GM12878 (cell line): Measurements from ENCODE around the gene LLCFC1. TPM values are rescaled to one million over a fixed set of nuclear protein-coding genes. Genes with fewer than 3 reads are reported as not detected.
A peak's percentile ranks its signal among the peaks of the same experiment; 100 is the strongest.

Source experiments
- ATAC-seq: fragments of 200-7000 bp; cut with Tn5 transposase; 3 replicates; pipeline ENCODE4 v1.9.1; 2020; ENCODE audit warnings: mild to moderate bottlenecking, moderate library complexity
- BruUV-seq: library from RNA; stranded (reverse); fragments of 400-500 nt; replicated peaks from 2 replicates; lab custom pipeline; 2021; lab: Mats Ljungman, UMichigan
- CTCF ChIA-PET: fragments of 300-600 bp; sonication (Branson Sonifier 250); formaldehyde crosslinking; extraction: SDS; loops from one replicate; lab custom pipeline; 2021; ENCODE audit warnings: inconsistent platforms; lab: Yijun Ruan, JAX
- POLR2A ChIA-PET: fragments of 350-600 bp; formaldehyde crosslinking; extraction: SDS; loops from one replicate; lab custom pipeline; 2021; ENCODE audit warnings: inconsistent platforms; lab: Charles Lee
- RAD21 ChIA-PET: fragments of 300-600 bp; sonication (Branson Sonifier 250); formaldehyde crosslinking; loops from one replicate; lab custom pipeline; 2023; ENCODE audit warnings: antibody characterized with exemption; ENCODE audit not compliant: unreplicated experiment; lab: Charles Lee
- SMC1A ChIA-PET: fragments of 300-600 bp; sonication (Branson Sonifier 250); formaldehyde crosslinking; loops from one replicate; lab custom pipeline; 2023; ENCODE audit not compliant: unreplicated experiment, uncharacterized antibody; lab: Charles Lee
- DNase-seq: peaks from one replicate; pipeline ENCODE4 v3.0.0-alpha.2; 2011; ENCODE audit warnings: low read depth, low spot score
- FAIRE-seq: peaks from 3 replicates; lab custom pipeline; 2011; peaks lifted over from hg19 to GRCh38; lab: Jason Lieb, UNC
- H2AFZ ChIP-seq: 2 replicates; pipeline ENCODE4 v1.6.0; 2011; ENCODE audit warnings: low read depth, low read length, control low read depth; ENCODE audit not compliant: control insufficient read depth
- H3K27ac ChIP-seq: 2 replicates; pipeline ENCODE4 v1.5.1; 2011; ENCODE audit warnings: control low read depth; ENCODE audit not compliant: control insufficient read depth, insufficient read depth
- H3K27me3 ChIP-seq, 2 experiments: replicated peaks in 1 of 2; 2 replicates each; pipeline versions ENCODE4 v1.6.0 to v1.6.1; 2011; ENCODE audit warnings: low read length in 1 of 2; ENCODE audit not compliant: control insufficient read depth in 2 of 2, insufficient read depth in 2 of 2
- H3K36me3 ChIP-seq, 2 experiments: 2 replicates each; pipeline ENCODE4 v1.5.1; 2011; ENCODE audit warnings: low read length in 1 of 2; ENCODE audit not compliant: control insufficient read depth in 2 of 2, insufficient read depth in 2 of 2
- H3K4me1 ChIP-seq: 2 replicates; pipeline ENCODE4 v1.6.1; 2011; ENCODE audit warnings: mild to moderate bottlenecking, low read length, moderate library complexity, mixed read lengths; ENCODE audit not compliant: control insufficient read depth, insufficient read depth
- H3K4me2 ChIP-seq: 2 replicates; pipeline ENCODE4 v1.6.0; 2011; ENCODE audit warnings: control low read depth; ENCODE audit not compliant: control insufficient read depth, insufficient read depth
- H3K4me3 ChIP-seq: fragments of 200-600 bp; sonication (generic); 2 replicates; pipeline ENCODE4 v1.5.1; 2016
- H3K79me2 ChIP-seq: 2 replicates; pipeline ENCODE4 v1.6.0; 2011; ENCODE audit warnings: low read length; ENCODE audit not compliant: control insufficient read depth, insufficient read depth
- H3K9ac ChIP-seq: 2 replicates; pipeline ENCODE4 v1.8.0; 2011; ENCODE audit warnings: low read length, control low read depth, mixed read lengths; ENCODE audit not compliant: control insufficient read depth, insufficient read depth
- H3K9me3 ChIP-seq: replicated peaks from 3 replicates; pipeline ENCODE4 v1.5.1; 2011; ENCODE audit warnings: mild to moderate bottlenecking, low read length; ENCODE audit not compliant: control insufficient read depth, insufficient read depth
- H4K20me1 ChIP-seq: 2 replicates; pipeline ENCODE4 v1.6.0; 2011; ENCODE audit not compliant: control insufficient read depth, insufficient read depth
- SMC3 ChIP-seq: IDR thresholded peaks from 2 replicates; pipeline ENCODE4 v1.6.1; 2011; ENCODE audit warnings: low read length, improper control_type of control experiment, borderline replicate concordance
- ZNF622 ChIP-seq: fragments of 450-650 bp; IDR thresholded peaks from 2 replicates; pipeline ENCODE4 v1.6.1; 2017; ENCODE audit warnings: mild to moderate bottlenecking, inconsistent platforms
- WGBS: methylation state at CpG from one replicate; pipeline ENCODE4 v1.1.6; 2016; ENCODE audit warnings: low lambda C conversion rate; ENCODE audit not compliant: insufficient replicate concordance, insufficient coverage; ENCODE audit errors: missing lambda C conversion rate; 5-methylcytosine and 5-hydroxymethylcytosine counted together
- in situ Hi-C: fragments of 300-500 bp; cut with MboI; formaldehyde crosslinking; loops from 9 replicates; pipeline ENCODE4 v1.14.3; 2018; ENCODE audit warnings: mixed read lengths
- intact Hi-C: fragments of 100-400 bp; cut with micrococcal nuclease; formaldehyde crosslinking; loops from one replicate; pipeline ENCODE4 v1.14.2; 2022; ENCODE audit not compliant: unreplicated experiment
- polyA plus RNA-seq, 11 experiments: library from polyadenylated mRNA; depleted of rRNA in 4 of 11; unstranded in 6 of 11; stranded (reverse) in 5 of 11; fragments of >200 nt; fragmentation: Nextera tagmentation in 4 of 11; fragmentation: Illumina TruSeq in 1 of 11; extraction: Ambion mirVana in 4 of 11; extraction: Trizol in 1 of 11; gene quantifications; 1 replicate in 1 of 11; 2 replicates in 10 of 11; pipeline versions ENCODE4 v1.2.1 to v1.2.3, GENCODE V29; 2011 to 2016; ENCODE audit warnings: inconsistent platforms in 2 of 11, missing spikeins in 2 of 11, low read depth in 1 of 11
- total RNA-seq, 4 experiments: library from RNA; depleted of rRNA in 3 of 4; stranded (reverse); fragments of >200 nt in 3 of 4; fragmentation: Illumina TruSeq in 1 of 4; extraction: Trizol in 1 of 4; gene quantifications; 2 replicates each; pipeline versions ENCODE4 v1.2.1 to v1.2.3, GENCODE V29; 2013 to 2021
- TF ChIP-seq, protein P1 (sequence below), 3 experiments: IDR thresholded peaks in 2 of 3; conservative IDR thresholded peaks in 1 of 3; 2 replicates each; pipeline ENCODE4 v1.5.1; 2011; ENCODE audit warnings: low read depth in 3 of 3, low read length in 3 of 3, mild to moderate bottlenecking in 3 of 3, control low read depth in 2 of 3, moderate library complexity in 2 of 3, inconsistent platforms in 1 of 3, mixed read lengths in 1 of 3; ENCODE audit not compliant: control insufficient read depth in 2 of 3, insufficient read depth in 1 of 3; ENCODE audit errors: extremely low read depth in 1 of 3

The LLCFC1 gene
- total and polyA plus RNA-seq, 10 of the 15 experiments (the other 5 are each of a cell fraction or from before 2014, with no cell fraction given), result not detected

GRCh38 chr7:142908921-142909890, 30.1 kb upstream of the LLCFC1 start:
- no peaks in the 10 kb centered on the region for H4K20me1 ChIP-seq
- H3K4me2 ChIP-seq, result no peak overlapping the region
- in situ Hi-C loops, result no loop called here
- no peaks in the 10 kb centered on the region for H3K4me1 ChIP-seq
- H3K9ac ChIP-seq, result no peak overlapping the region
- no TSS peak for BruUV-seq
- peak; percentile 16; the same call in 1 of the 2 replicates for TF ChIP-seq SMC3
- TF ChIP-seq, protein P1, sequence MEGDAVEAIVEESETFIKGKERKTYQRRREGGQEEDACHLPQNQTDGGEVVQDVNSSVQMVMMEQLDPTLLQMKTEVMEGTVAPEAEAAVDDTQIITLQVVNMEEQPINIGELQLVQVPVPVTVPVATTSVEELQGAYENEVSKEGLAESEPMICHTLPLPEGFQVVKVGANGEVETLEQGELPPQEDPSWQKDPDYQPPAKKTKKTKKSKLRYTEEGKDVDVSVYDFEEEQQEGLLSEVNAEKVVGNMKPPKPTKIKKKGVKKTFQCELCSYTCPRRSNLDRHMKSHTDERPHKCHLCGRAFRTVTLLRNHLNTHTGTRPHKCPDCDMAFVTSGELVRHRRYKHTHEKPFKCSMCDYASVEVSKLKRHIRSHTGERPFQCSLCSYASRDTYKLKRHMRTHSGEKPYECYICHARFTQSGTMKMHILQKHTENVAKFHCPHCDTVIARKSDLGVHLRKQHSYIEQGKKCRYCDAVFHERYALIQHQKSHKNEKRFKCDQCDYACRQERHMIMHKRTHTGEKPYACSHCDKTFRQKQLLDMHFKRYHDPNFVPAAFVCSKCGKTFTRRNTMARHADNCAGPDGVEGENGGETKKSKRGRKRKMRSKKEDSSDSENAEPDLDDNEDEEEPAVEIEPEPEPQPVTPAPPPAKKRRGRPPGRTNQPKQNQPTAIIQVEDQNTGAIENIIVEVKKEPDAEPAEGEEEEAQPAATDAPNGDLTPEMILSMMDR (IDR thresholded peaks at IDR 0.05 in 2 of 3, conservative IDR thresholded peaks at IDR 0.05 in 1 of 3; ENCODE audit: control insufficient read depth in 2 of 3, extremely low read depth in 1 of 3, insufficient read depth in 1 of 3, low read depth in 3 of 3, low read length in 3 of 3), result peak; percentile 32 to 45 (median 41); a peak in 4 of 6 replicates
- no peak for TF ChIP-seq ZNF622
- SMC1A ChIA-PET, result interaction anchor here (0.8 to 1.2 kb wide), 4 partner anchors 60 to 310 kb away, joined by 3 to 4 read pairs (median 3); no protein-coding TSS in a partner anchor
- FAIRE-seq, result no peak
- H3K9me3 ChIP-seq, result no peaks in the 10 kb centered on the region
- no peak overlapping the region for H3K27ac ChIP-seq
- H3K4me3 ChIP-seq, result no peak overlapping the region
- no peaks in the 10 kb centered on the region for H3K79me2 ChIP-seq
- ATAC-seq, result peak; percentile 92
- intact Hi-C loops, result no loop called here
- POLR2A ChIA-PET, result no interaction called here
- CTCF ChIA-PET, result interaction anchor here (0.8 to 1.7 kb wide), 7 partner anchors 9 to 305 kb away, joined by 3 to 6 read pairs (median 4); no protein-coding TSS in a partner anchor
- H2AFZ ChIP-seq, result no peak overlapping the region
- H3K36me3 ChIP-seq, result no peaks in the 10 kb centered on the region
- DNase-seq, result no peak
- RAD21 ChIA-PET, result no interaction called here
- peaks cover 0 to 2% of the 10 kb centered on the region in 2 experiments; a peak in 2 of 4 replicates for H3K27me3 ChIP-seq
- WGBS, result 26% methylated on average over 19 of the region's 21 CpGs
